ENCODE data around the gene CCRL2.

Gene CCRL2

GRCh38 chr3:46406788-46407611, at the start of gene CCRL2, which contains the start of gene CCR5AS:
CCRL2 (plus strand) TSS chr3:46407259; CDS start chr3:46408080, 821 bp downstream.
CCR5AS (minus strand) TSS chr3:46407066.
- peak; percentile 63 for DNase-seq

- no peak for DNase-seq
Observed at GRCh38 chr3:46358466-46358865, 48.6 kb upstream of the CCRL2 start.

GRCh38 chr3:46359733-46360493, 47.1 kb upstream of the CCRL2 start:
- no peak for DNase-seq

- peak; percentile 38 for DNase-seq
Observed at GRCh38 chr3:46360907-46361306, 46.2 kb upstream of the CCRL2 start.

- DNase-seq: no peak
Observed at GRCh38 chr3:46361408-46362283, 45.4 kb upstream of the CCRL2 start.

- no peak for DNase-seq
Observed at GRCh38 chr3:46365041-46365440, 42.0 kb upstream of the CCRL2 start.

GRCh38 chr3:46365737-46366524, 41.1 kb upstream of the CCRL2 start:
- no peak for DNase-seq

- DNase-seq: no peak
Observed at GRCh38 chr3:46367811-46368210, 39.2 kb upstream of the CCRL2 start.

- DNase-seq: peak; percentile 82
Observed at GRCh38 chr3:46368569-46368968, 38.5 kb upstream of the CCRL2 start.

GRCh38 chr3:46369151-46369550, 37.9 kb upstream of the CCRL2 start:
- DNase-seq: no peak

GRCh38 chr3:46369675-46370132, 37.4 kb upstream of the CCRL2 start:
- no peak for DNase-seq

- DNase-seq: peak; percentile 64
Observed at GRCh38 chr3:46370839-46371518, 36.1 kb upstream of the CCRL2 start, which contains the start of gene CCR5. CCR5 (plus strand) TSS chr3:46370946; CDS start chr3:46372903, 1,957 bp downstream.

- no peak for DNase-seq
Observed at GRCh38 chr3:46371519-46372340, 35.3 kb upstream of the CCRL2 start.

- peak; percentile 57 for DNase-seq
Observed at GRCh38 chr3:46372492-46373359, 34.3 kb upstream of the CCRL2 start.

GRCh38 chr3:46374755-46375154, 32.3 kb upstream of the CCRL2 start:
- no peak for DNase-seq

GRCh38 chr3:46375218-46375617, 31.8 kb upstream of the CCRL2 start:
- no peak for DNase-seq

- DNase-seq: no peak
Observed at GRCh38 chr3:46375814-46376213, 31.2 kb upstream of the CCRL2 start.

GRCh38 chr3:46378426-46378942, 28.6 kb upstream of the CCRL2 start:
- DNase-seq: peak; percentile 70

Measured in CD4-positive, alpha-beta T cell treated with Interleukin-21 for 1 hour (primary cell).